ENCODE measurements around the gene MEAK7. TPM values are rescaled to one million over a fixed set of nuclear protein-coding genes. Genes with fewer than 3 reads are reported as not detected.

The MEAK7 gene
- total RNA-seq, 1 experiment from 2014 or later = 21.5 TPM

GRCh38 chr16:84521497-84521770 lies 17.0 kb upstream of the MEAK7 start:
- Histone ChIP-seq H3K18ac (ENCODE audit: insufficient read length, low read depth, low read length) (no peak overlapping the region), H3K9ac (ENCODE audit: extremely low read depth, insufficient read length, low read length) (no peak overlapping the region), H3K23me2 (ENCODE audit: insufficient read length, low read depth, low read length, poor library complexity, severe bottlenecking) (no peaks in the 10 kb centered on the region), H3K27me3 (ENCODE audit: insufficient read depth, low read length) (no peaks in the 10 kb centered on the region), H3K27ac (ENCODE audit: insufficient read length, low read depth, low read length) (no peak overlapping the region), H2BK5ac (ENCODE audit: insufficient read length, low read length) (no peak overlapping the region), H3K14ac (ENCODE audit: insufficient read depth, low read length) (no peak overlapping the region), H2BK120ac (ENCODE audit: low read depth, low read length, poor library complexity, severe bottlenecking) (no peak overlapping the region), H2BK15ac (ENCODE audit: low read depth, low read length) (no peak overlapping the region), H4K8ac (replicated peaks; ENCODE audit: insufficient read length, low read depth, low read length) (no peak overlapping the region), H3K9me3 (ENCODE audit: control insufficient read depth, low read depth, low read length) (no peaks in the 10 kb centered on the region), H4K20me1 (ENCODE audit: control insufficient read depth, insufficient read depth, insufficient read length) (no peaks in the 10 kb centered on the region), H2AFZ (ENCODE audit: low read length) (no peak overlapping the region), H2BK12ac (ENCODE audit: insufficient read length, low read depth, low read length) (no peak overlapping the region), H3K79me2 (ENCODE audit: insufficient read depth, low read length) (no peaks in the 10 kb centered on the region), H3K23ac (ENCODE audit: insufficient read length, low read depth, low read length) (no peak overlapping the region), H3T11ph (ENCODE audit: low read length) (no peak overlapping the region), H4K91ac (ENCODE audit: insufficient read length, low read depth, low read length) (no peak overlapping the region), H3K4me2 (ENCODE audit: insufficient read depth, insufficient read length, low read length) (no peak overlapping the region), H3K79me1 (ENCODE audit: insufficient read depth, low read depth, low read length, poor library complexity, severe bottlenecking) (no peaks in the 10 kb centered on the region), H3K4me1 (ENCODE audit: insufficient read depth, low read length) (no peaks in the 10 kb centered on the region), H3K56ac (ENCODE audit: insufficient read length, low read depth, low read length) (no peak overlapping the region), H2AK5ac (ENCODE audit: insufficient read length, low read length) (no peak overlapping the region), H3K4ac (ENCODE audit: low read depth, low read length) (no peak overlapping the region), H2BK20ac (ENCODE audit: low read depth, low read length, poor library complexity, severe bottlenecking) (no peak overlapping the region), H4K5ac (ENCODE audit: insufficient read length, low read depth, low read length) (no peak overlapping the region)
- Mint-ChIP-seq H3K27me3 (ENCODE audit: low read depth) (peaks cover 3% of the 10 kb centered on the region; the same call in 1 of the 2 replicates), H3K27ac (no peak overlapping the region), H3K4me3 (no peak overlapping the region), H3K9me3 (peaks cover 0 to 4% of the 10 kb centered on the region in 2 experiments; a peak in 2 of 5 replicates), H3K4me1 (peaks cover 6 to 24% of the 10 kb centered on the region in 2 experiments), H3K36me3 (ENCODE audit: insufficient read depth in 1 of 3, low read depth in 3 of 3) (no peaks in the 10 kb centered on the region; a peak in 1 of 7 replicates)
- no peak for DNase-seq
- TF ChIP-seq, protein P1, sequence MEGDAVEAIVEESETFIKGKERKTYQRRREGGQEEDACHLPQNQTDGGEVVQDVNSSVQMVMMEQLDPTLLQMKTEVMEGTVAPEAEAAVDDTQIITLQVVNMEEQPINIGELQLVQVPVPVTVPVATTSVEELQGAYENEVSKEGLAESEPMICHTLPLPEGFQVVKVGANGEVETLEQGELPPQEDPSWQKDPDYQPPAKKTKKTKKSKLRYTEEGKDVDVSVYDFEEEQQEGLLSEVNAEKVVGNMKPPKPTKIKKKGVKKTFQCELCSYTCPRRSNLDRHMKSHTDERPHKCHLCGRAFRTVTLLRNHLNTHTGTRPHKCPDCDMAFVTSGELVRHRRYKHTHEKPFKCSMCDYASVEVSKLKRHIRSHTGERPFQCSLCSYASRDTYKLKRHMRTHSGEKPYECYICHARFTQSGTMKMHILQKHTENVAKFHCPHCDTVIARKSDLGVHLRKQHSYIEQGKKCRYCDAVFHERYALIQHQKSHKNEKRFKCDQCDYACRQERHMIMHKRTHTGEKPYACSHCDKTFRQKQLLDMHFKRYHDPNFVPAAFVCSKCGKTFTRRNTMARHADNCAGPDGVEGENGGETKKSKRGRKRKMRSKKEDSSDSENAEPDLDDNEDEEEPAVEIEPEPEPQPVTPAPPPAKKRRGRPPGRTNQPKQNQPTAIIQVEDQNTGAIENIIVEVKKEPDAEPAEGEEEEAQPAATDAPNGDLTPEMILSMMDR (conservative IDR thresholded peaks at IDR 0.05) = no peak
- no CpG with 5 or more reads among the region's 4 CpGs for WGBS (ENCODE audit: extremely low coverage, insufficient read length, low lambda C conversion rate)
